RCC 7860 (cell line): ENCODE data around the gene NUMB.
"Not testable (repeated sequence)": the region's sequence is repeated elsewhere in the genome, so short reads cannot be mapped to it uniquely, and the experiment has no call there.

Experiments used
- DNase-seq: peaks from one replicate; pipeline ENCODE4 v3.0.0-alpha.2; 2015; ENCODE audit warnings: low spot score
- FAIRE-seq: peaks from 2 replicates; lab custom pipeline; 2012; peaks lifted over from hg19 to GRCh38; lab: Jason Lieb, UNC

Gene NUMB

GRCh38 chr14:73368616-73369015 is 89.7 kb downstream of the NUMB start:
- DNase-seq: no peak
- FAIRE-seq: no peak

GRCh38 chr14:73365727-73366126 is 92.6 kb downstream of the NUMB start:
- FAIRE-seq: no peak
- DNase-seq: no peak

GRCh38 chr14:73364559-73364958 is 93.8 kb downstream of the NUMB start:
- no peak for FAIRE-seq
- no peak for DNase-seq

- FAIRE-seq: no peak
Observed at GRCh38 chr14:73359445-73359844, 98.9 kb downstream of the NUMB start.

GRCh38 chr14:73358187-73358586 is 100.2 kb downstream of the NUMB start:
- DNase-seq: no peak
- no peak for FAIRE-seq

More at GRCh38 chr14:73359445-73359844, 98.9 kb downstream of the NUMB start:
- no peak for DNase-seq

- FAIRE-seq, DNase-seq: not testable (repeated sequence)
Observed at GRCh38 chr14:73349091-73349490, 109.3 kb downstream of the NUMB start.

GRCh38 chr14:73344319-73344718 is 114.0 kb downstream of the NUMB start:
- FAIRE-seq (no peak), DNase-seq (no peak)

GRCh38 chr14:73342670-73343069 is 115.7 kb downstream of the NUMB start:
- FAIRE-seq: no peak

GRCh38 chr14:73339846-73340595 is 118.3 kb downstream of the NUMB start:
- FAIRE-seq (no peak), DNase-seq (no peak)

More at GRCh38 chr14:73342670-73343069, 115.7 kb downstream of the NUMB start:
- no peak for DNase-seq

- no peak for DNase-seq
- no peak for FAIRE-seq
Observed at GRCh38 chr14:73339206-73339605, 119.1 kb downstream of the NUMB start.

GRCh38 chr14:73338551-73338950 is 119.8 kb downstream of the NUMB start:
- FAIRE-seq (no peak), DNase-seq (no peak)

- DNase-seq: no peak
- FAIRE-seq: no peak
Observed at GRCh38 chr14:73333031-73333430, 125.3 kb downstream of the NUMB start.

GRCh38 chr14:73325630-73326299 is 132.6 kb downstream of the NUMB start:
- no peak for DNase-seq
- FAIRE-seq: no peak

GRCh38 chr14:73325063-73325462 is 133.3 kb downstream of the NUMB start:
- FAIRE-seq: no peak

GRCh38 chr14:73324533-73324932 is 133.8 kb downstream of the NUMB start:
- no peak for DNase-seq
- FAIRE-seq: no peak

More at GRCh38 chr14:73325063-73325462, 133.3 kb downstream of the NUMB start:
- DNase-seq: no peak

- no peak for FAIRE-seq
- no peak for DNase-seq
Observed at GRCh38 chr14:73323896-73324399, 134.4 kb downstream of the NUMB start.

- FAIRE-seq: no peak
Observed at GRCh38 chr14:73313151-73313550, 145.2 kb downstream of the NUMB start.

GRCh38 chr14:73312687-73313086 is 145.7 kb downstream of the NUMB start:
- FAIRE-seq (no peak), DNase-seq (no peak)

More at GRCh38 chr14:73313151-73313550, 145.2 kb downstream of the NUMB start:
- DNase-seq: no peak

GRCh38 chr14:73311708-73312030 is 146.7 kb downstream of the NUMB start:
- FAIRE-seq (no peak), DNase-seq (no peak)

- DNase-seq, FAIRE-seq: not testable (repeated sequence)
Observed at GRCh38 chr14:73309207-73309606, 149.1 kb downstream of the NUMB start.

- DNase-seq: no peak
- no peak for FAIRE-seq
Observed at GRCh38 chr14:73307261-73307660, 151.1 kb downstream of the NUMB start.

GRCh38 chr14:73305499-73305898 is 152.8 kb downstream of the NUMB start:
- FAIRE-seq (no peak), DNase-seq (no peak)
